Measurements from ENCODE around the gene EIF4E3. TPM values are rescaled to one million over a fixed set of nuclear protein-coding genes. Genes with fewer than 3 reads are reported as not detected.

Gene EIF4E3
- total and polyA plus RNA-seq, 2 donors (not counting 1 experiment from before 2014, with no cell fraction given), result 1.00 to 5.0 TPM

DNA sequence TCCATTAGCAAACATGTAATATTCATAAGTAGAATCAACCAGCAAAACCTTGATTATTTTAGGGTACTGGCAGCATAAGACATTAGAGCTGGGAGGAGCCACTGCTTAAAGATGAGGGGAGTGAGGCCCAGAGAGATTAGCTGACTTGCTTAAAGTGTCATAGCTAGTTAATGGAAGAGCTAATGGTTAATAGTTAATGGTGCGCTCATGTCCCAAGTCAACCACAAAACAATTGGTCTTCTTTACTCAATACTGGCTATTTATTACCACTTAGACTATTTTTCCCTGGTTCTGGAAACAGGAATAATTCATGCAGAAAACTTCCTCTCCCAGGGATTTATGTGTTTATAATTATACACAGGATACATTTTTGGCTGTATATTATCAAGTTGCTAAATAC, 33.1 kb downstream of the EIF4E3 start:
- H3K4me3 ChIP-seq (ENCODE audit: control extremely low read depth in 1 of 5, extremely low read depth in 1 of 5, insufficient read depth in 1 of 5, low read depth in 2 of 5, low read length in 4 of 5), result no peak overlapping the region
- H3K79me2 ChIP-seq (ENCODE audit: control insufficient read depth, insufficient read depth, low read length), result no peaks in the 10 kb centered on the region
- Mint-ChIP-seq H3K9me3 (ENCODE audit: insufficient read depth) (no peaks in the 10 kb centered on the region), H3K4me3 (no peak overlapping the region), H3K4me1 (no peaks in the 10 kb centered on the region), H3K27me3 (no peaks in the 10 kb centered on the region), H3K27ac (no peak overlapping the region)
- TF ChIP-seq, protein P1, sequence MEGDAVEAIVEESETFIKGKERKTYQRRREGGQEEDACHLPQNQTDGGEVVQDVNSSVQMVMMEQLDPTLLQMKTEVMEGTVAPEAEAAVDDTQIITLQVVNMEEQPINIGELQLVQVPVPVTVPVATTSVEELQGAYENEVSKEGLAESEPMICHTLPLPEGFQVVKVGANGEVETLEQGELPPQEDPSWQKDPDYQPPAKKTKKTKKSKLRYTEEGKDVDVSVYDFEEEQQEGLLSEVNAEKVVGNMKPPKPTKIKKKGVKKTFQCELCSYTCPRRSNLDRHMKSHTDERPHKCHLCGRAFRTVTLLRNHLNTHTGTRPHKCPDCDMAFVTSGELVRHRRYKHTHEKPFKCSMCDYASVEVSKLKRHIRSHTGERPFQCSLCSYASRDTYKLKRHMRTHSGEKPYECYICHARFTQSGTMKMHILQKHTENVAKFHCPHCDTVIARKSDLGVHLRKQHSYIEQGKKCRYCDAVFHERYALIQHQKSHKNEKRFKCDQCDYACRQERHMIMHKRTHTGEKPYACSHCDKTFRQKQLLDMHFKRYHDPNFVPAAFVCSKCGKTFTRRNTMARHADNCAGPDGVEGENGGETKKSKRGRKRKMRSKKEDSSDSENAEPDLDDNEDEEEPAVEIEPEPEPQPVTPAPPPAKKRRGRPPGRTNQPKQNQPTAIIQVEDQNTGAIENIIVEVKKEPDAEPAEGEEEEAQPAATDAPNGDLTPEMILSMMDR (IDR thresholded peaks at IDR 0.05), result no peak
- no peak for TF ChIP-seq EZH2 (IDR thresholded peaks at IDR 0.05; ENCODE audit: borderline replicate concordance, insufficient read depth, low read depth, low read length, poor library complexity, severe bottlenecking)
- no peak overlapping the region for H3K4me2 ChIP-seq (replicated peaks; ENCODE audit: low read depth, low read length, poor library complexity, severe bottlenecking)
- H3K9ac ChIP-seq (ENCODE audit: low read length), result no peak overlapping the region
- intact Hi-C loops (cut with micrococcal nuclease), result no loop called here
- H4K20me1 ChIP-seq (ENCODE audit: control insufficient read depth, insufficient read depth, low read length, poor library complexity, severe bottlenecking), result no peaks in the 10 kb centered on the region
- H3K36me3 ChIP-seq (replicated peaks in 1 of 2; ENCODE audit: control extremely low read depth in 1 of 2, control insufficient read depth in 1 of 2, extremely low read depth in 1 of 2, insufficient read depth in 2 of 2, low read length in 1 of 2), result no peaks in the 10 kb centered on the region
- no peaks in the 10 kb centered on the region for H3K27me3 ChIP-seq (replicated peaks in 1 of 4; ENCODE audit: control extremely low read depth in 1 of 4, control insufficient read depth in 3 of 4, insufficient read depth in 4 of 4, low read length in 3 of 4)
- ATAC-seq (ENCODE audit: low read depth) (no peak), DNase-seq (no peak)
- no peak overlapping the region for H2AFZ ChIP-seq (ENCODE audit: insufficient read depth, low read depth, low read length, poor library complexity, severe bottlenecking)
- ChIA-PET CTCF (no interaction called here), POLR2A (no interaction called here)
- H3K27ac ChIP-seq (ENCODE audit: low read length in 2 of 2), result no peak overlapping the region
- no peaks in the 10 kb centered on the region for H3K9me3 ChIP-seq (ENCODE audit: control extremely low read depth in 1 of 3, control insufficient read depth in 2 of 3, insufficient read depth in 1 of 3, low read length in 2 of 3)
- no CpG with 5 or more reads among the region's 1 CpG for WGBS (ENCODE audit: insufficient coverage)
- H3K4me1 ChIP-seq (ENCODE audit: control insufficient read depth in 2 of 2, insufficient read depth in 2 of 2, low read length in 2 of 2), result no peaks in the 10 kb centered on the region

DNA sequence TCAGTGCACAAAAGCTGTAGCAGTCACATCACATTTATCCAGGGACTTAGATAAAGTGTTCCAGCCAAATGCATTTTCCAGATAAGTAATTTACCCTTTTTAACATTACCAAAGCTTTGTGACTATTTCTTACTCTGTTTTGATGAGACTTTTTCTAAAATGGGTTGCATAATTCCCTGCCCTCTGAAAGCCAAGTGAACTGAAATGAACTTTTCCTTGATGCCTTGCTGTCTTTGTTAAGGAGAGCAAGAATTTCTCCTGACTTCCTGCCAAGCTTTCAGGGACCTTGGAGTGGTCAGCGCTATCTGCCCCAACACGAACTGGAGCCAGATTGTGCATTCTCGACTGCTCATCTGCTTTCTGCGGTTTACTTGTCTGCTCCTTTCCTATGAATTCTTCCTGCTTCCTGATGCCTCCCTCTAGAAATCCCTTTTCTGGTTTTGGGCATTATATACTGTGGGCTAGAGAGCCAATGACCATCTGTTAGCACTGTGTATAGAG, 34.8 kb downstream of the EIF4E3 start:
- no peaks in the 10 kb centered on the region for H3K9me3 Mint-ChIP-seq (ENCODE audit: insufficient read depth)
- H3K27ac Mint-ChIP-seq, result no peak overlapping the region
- ChIA-PET POLR2A (no interaction called here), CTCF (interaction anchor here (0.7 to 1.1 kb wide), 3 partner anchors 9 to 1140 kb away, joined by 3 to 4 read pairs (median 3); no protein-coding TSS in a partner anchor)
- Histone ChIP-seq H3K4me1 (ENCODE audit: control insufficient read depth in 2 of 2, insufficient read depth in 2 of 2, low read length in 2 of 2) (no peaks in the 10 kb centered on the region), H3K27me3 (replicated peaks in 1 of 4; ENCODE audit: control extremely low read depth in 1 of 4, control insufficient read depth in 3 of 4, insufficient read depth in 4 of 4, low read length in 3 of 4) (no peaks in the 10 kb centered on the region), H3K4me3 (ENCODE audit: control extremely low read depth in 1 of 5, extremely low read depth in 1 of 5, insufficient read depth in 1 of 5, low read depth in 2 of 5, low read length in 4 of 5) (no peak overlapping the region), H4K20me1 (ENCODE audit: control insufficient read depth, insufficient read depth, low read length, poor library complexity, severe bottlenecking) (no peaks in the 10 kb centered on the region), H3K27ac (ENCODE audit: low read length in 2 of 2) (no peak overlapping the region), H3K9ac (ENCODE audit: low read length) (no peak overlapping the region), H3K9me3 (ENCODE audit: control extremely low read depth in 1 of 3, control insufficient read depth in 2 of 3, insufficient read depth in 1 of 3, low read length in 2 of 3) (no peaks in the 10 kb centered on the region), H2AFZ (ENCODE audit: insufficient read depth, low read depth, low read length, poor library complexity, severe bottlenecking) (no peak overlapping the region), H3K4me2 (replicated peaks; ENCODE audit: low read depth, low read length, poor library complexity, severe bottlenecking) (no peak overlapping the region), H3K36me3 (replicated peaks in 1 of 2; ENCODE audit: control extremely low read depth in 1 of 2, control insufficient read depth in 1 of 2, extremely low read depth in 1 of 2, insufficient read depth in 2 of 2, low read length in 1 of 2) (no peaks in the 10 kb centered on the region), H3K79me2 (ENCODE audit: control insufficient read depth, insufficient read depth, low read length) (no peaks in the 10 kb centered on the region)
- TF ChIP-seq, protein P1 (IDR thresholded peaks at IDR 0.05), result no peak
- no peak for TF ChIP-seq EZH2 (IDR thresholded peaks at IDR 0.05; ENCODE audit: borderline replicate concordance, insufficient read depth, low read depth, low read length, poor library complexity, severe bottlenecking)
- 100% methylated on average over 1 of the region's 4 CpGs for whole genome bisulfite sequencing (ENCODE audit: insufficient coverage)
- no peak overlapping the region for H3K4me3 Mint-ChIP-seq
- DNase-seq (no peak), ATAC-seq (ENCODE audit: low read depth) (no peak)
- H3K27me3 Mint-ChIP-seq, result no peaks in the 10 kb centered on the region
- intact Hi-C loops (cut with micrococcal nuclease), result no loop called here
- no peaks in the 10 kb centered on the region for H3K4me1 Mint-ChIP-seq

All from B cell (primary cell).